Activated T-helper 2 cell treated with anti-CD3 and anti-CD28 coated beads, Interferon-gamma antibody, Interleukin-2, Interleukin-4, amounts not matched to agents 10 μg/mL and 5 μg/mL and 100 μg/mL, durations not matched to agents 14 hours and 24 hours and 36 hours (primary cell): ENCODE results near the gene SNRNP27. TPM values are rescaled to one million over a fixed set of nuclear protein-coding genes. Genes with fewer than 3 reads are reported as not detected.
"Not testable (repeated sequence)": the region's sequence is repeated elsewhere in the genome, so short reads cannot be mapped to it uniquely, and the experiment has no call there.

Source experiments
- DNase-seq: peaks from one replicate; pipeline ENCODE4 v3.0.0; 2021; ENCODE audit warnings: low spot score
- H3K27ac Mint-ChIP-seq: one replicate; pipeline ENCODE4 v1.8.0; 2021; ENCODE audit warnings: mixed read lengths
- H3K27me3 Mint-ChIP-seq: one replicate; pipeline ENCODE4 v1.8.0; 2021; ENCODE audit warnings: low read depth, mixed read lengths
- H3K36me3 Mint-ChIP-seq: one replicate; pipeline ENCODE4 v1.8.0; 2021; ENCODE audit warnings: low read depth, mixed read lengths
- H3K4me1 Mint-ChIP-seq: one replicate; pipeline ENCODE4 v1.8.0; 2021; ENCODE audit warnings: low read depth, mixed read lengths
- H3K4me3 Mint-ChIP-seq: one replicate; pipeline ENCODE4 v1.8.0; 2021; ENCODE audit warnings: low read depth, mild to moderate bottlenecking, moderate library complexity, mixed read lengths
- H3K9me3 Mint-ChIP-seq: one replicate; pipeline ENCODE4 v1.8.0; 2021; ENCODE audit warnings: mixed read lengths
- intact Hi-C: fragments of 100-400 bp; cut with micrococcal nuclease; formaldehyde crosslinking; loops from one replicate; pipeline ENCODE4 v1.15.1; 2023
- total RNA-seq: library from RNA; stranded (reverse); gene quantifications from 2 replicates; pipeline ENCODE4 v1.2.3, GENCODE V29; 2022

The SNRNP27 gene
- total RNA-seq, 1 donor from 2014 or later: 62.6 TPM

DNA sequence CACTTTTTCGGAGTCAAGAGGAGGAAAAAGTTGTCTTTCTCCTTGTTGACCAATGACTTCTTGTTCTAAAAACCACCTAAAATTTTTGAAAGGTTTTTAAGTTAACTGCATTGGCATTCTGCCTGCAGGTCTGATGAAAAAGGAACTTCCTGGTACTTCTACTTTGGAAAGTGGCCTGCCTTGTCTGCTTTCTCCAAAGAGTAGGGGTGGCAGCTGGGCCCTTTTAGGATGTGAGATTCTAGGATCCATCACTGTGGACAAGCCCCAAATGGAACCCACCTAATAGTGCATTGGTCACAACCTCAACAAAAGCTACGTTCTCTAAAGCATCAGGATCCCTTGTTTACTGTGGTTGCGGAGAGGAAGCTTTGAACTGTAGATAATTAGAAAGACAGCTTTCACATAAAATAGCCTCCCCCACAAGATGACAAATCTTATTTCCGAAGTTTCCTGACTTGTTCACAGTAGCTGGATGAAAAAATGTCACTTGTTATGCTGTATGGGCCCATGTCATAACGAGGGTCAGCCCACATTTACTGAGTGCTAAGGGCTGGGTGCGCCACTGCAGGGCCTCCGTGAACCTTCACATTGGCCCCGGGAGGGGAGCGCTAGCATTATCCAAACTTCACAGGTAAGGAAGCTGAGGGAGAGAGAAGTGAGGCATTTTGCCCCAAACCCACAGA is 50.2 kb downstream of the SNRNP27 start:
- intact Hi-C loops: no loop called here
- H3K36me3 Mint-ChIP-seq: peaks cover 42% of the 10 kb centered on the region
- H3K27ac Mint-ChIP-seq: no peak overlapping the region
- peaks cover 44% of the 10 kb centered on the region for H3K4me1 Mint-ChIP-seq
- H3K9me3 Mint-ChIP-seq: no peaks in the 10 kb centered on the region
- H3K27me3 Mint-ChIP-seq: no peaks in the 10 kb centered on the region
- no peak for DNase-seq
- no peak overlapping the region for H3K4me3 Mint-ChIP-seq

DNA sequence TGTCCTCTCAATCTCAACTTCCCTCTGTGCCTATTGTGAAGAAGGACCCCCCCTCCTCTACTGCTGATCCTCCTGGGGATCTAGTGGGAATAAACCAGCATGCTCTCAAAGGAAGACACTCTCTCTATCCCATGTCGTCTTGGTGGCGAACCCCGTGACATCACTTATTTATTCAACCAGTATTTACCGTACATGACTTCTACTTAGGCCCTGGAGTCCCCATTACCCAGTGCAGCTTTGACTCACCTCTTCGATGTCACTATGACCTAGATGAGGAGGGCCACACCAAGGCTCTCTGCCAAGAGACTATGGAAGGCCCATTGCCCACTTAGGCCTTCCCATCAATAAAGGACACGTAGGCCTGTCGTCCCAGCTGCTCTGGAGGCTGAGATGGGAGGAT is 51.0 kb downstream of the SNRNP27 start:
- Mint-ChIP-seq H3K27me3 (no peaks in the 10 kb centered on the region), H3K9me3 (no peaks in the 10 kb centered on the region), H3K27ac (peak overlapping the region; percentile 3), H3K36me3 (peaks cover 36% of the 10 kb centered on the region), H3K4me3 (no peak overlapping the region), H3K4me1 (peaks cover 44% of the 10 kb centered on the region)
- no peak for DNase-seq
- intact Hi-C loops: loop anchor here (5.0 kb wide), 1 partner anchor 98 kb away; no protein-coding TSS in a partner anchor

DNA sequence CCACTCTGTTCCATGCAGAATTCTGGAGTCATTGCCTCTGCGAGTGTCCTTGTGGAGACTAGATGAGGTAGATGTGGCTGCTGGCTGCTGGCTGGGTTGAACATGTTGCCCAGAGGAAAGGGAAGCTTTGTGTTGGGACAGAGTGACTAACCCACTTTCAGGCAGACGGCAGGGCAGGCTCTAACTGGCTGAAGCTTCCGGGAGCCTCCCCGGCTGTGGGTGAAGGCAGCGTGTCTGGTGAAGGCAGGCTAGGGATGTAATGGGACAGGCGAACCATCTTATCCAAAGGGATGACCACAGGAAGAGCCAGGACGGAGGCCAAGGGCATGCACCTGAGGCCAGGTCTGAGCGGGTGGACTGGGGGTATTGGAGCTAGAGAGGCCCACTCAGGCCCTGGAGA is 51.7 kb downstream of the SNRNP27 start:
- no peak for DNase-seq
- peaks cover 2% of the 10 kb centered on the region for H3K27me3 Mint-ChIP-seq
- peaks cover 33% of the 10 kb centered on the region for H3K36me3 Mint-ChIP-seq
- peaks cover 44% of the 10 kb centered on the region for H3K4me1 Mint-ChIP-seq
- H3K9me3 Mint-ChIP-seq: no peaks in the 10 kb centered on the region
- intact Hi-C loops: loop anchor here (5.0 kb wide), 1 partner anchor 97 kb away; no protein-coding TSS in a partner anchor
- peak overlapping the region; percentile 37 for H3K4me3 Mint-ChIP-seq
- peak overlapping the region; percentile 85 for H3K27ac Mint-ChIP-seq

DNA sequence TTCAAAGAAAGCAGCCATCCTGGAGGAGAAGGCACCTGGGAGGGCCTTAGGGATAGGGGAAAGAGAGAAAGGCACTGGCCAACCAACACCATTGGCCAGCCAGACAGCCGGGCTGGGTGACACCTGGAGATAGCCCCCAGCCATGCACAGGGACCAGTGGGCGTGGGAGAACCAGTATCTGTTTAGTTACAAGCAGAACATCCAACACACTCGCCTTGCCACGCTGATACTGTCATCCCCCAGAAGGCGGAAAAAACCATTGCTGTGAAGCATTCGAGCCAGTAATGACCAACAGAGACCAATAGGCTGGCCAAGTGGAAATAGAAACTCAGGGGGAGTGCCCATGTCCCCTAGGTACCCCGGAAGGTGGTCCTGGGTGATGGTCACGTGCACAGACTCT is 52.2 kb downstream of the SNRNP27 start:
- intact Hi-C loops: loop anchor here (1.0 to 5.0 kb wide), 3 partner anchors 31 to 123 kb away; partner anchors contain the start of gene MXD1
- Mint-ChIP-seq H3K36me3 (peaks cover 30% of the 10 kb centered on the region), H3K27me3 (peaks cover 2% of the 10 kb centered on the region), H3K9me3 (no peaks in the 10 kb centered on the region), H3K4me1 (peaks cover 44% of the 10 kb centered on the region), H3K27ac (peak overlapping the region; percentile 85), H3K4me3 (no peak overlapping the region)
- DNase-seq: no peak

DNA sequence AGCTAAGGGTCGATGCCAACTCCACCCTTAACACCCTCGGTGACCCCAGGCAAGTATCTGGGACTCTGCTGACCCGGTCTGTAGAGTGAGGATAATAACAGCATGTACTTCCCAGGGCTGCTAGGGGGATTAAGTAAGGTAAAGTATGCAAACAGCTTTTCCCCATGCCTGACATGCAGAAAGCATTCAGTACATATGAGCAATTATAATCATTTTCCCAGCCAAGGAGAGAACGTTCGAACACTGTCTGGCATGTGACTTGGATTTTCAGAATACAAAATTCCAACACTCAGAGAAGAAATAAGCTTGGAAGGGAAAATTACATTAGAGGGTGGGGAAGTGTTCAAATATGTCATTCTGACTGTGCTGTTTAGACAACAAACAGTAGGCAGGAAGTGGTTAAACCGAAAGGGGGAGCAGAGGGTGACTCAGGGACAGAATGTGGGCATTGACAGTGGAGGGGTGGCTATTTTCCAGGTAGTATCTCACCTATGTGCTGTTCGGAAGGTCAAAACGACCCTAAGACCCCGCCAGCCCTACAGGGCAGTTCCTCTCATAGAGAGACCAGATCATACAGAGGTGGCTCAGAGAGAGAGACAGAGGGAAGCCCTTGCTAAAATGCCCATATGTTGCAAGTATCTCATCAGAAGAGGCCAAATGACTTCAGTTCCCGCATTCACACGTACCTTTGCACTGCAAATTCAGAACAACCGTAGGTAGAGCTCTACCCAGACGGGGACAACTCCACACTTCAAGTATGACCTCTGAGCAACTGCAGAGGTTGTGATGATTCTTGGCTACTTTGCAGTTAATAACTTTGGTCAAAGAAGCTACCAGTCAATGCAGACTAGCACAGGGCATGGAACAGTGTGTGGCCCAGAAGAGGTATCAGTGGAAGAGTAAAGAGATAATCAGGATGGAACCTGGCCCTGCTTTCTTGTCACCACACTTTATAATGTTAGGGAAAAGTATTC is 52.9 kb downstream of the SNRNP27 start:
- no peak overlapping the region for H3K4me3 Mint-ChIP-seq
- peaks cover 2% of the 10 kb centered on the region for H3K27me3 Mint-ChIP-seq
- intact Hi-C loops: loop anchor here (1.0 to 5.0 kb wide), 3 partner anchors 32 to 123 kb away; partner anchors contain the start of gene MXD1
- H3K27ac Mint-ChIP-seq: peak overlapping the region; percentile 85
- DNase-seq: peak; percentile 67
- peaks cover 44% of the 10 kb centered on the region for H3K4me1 Mint-ChIP-seq
- H3K36me3 Mint-ChIP-seq: peaks cover 23% of the 10 kb centered on the region
- no peaks in the 10 kb centered on the region for H3K9me3 Mint-ChIP-seq

DNA sequence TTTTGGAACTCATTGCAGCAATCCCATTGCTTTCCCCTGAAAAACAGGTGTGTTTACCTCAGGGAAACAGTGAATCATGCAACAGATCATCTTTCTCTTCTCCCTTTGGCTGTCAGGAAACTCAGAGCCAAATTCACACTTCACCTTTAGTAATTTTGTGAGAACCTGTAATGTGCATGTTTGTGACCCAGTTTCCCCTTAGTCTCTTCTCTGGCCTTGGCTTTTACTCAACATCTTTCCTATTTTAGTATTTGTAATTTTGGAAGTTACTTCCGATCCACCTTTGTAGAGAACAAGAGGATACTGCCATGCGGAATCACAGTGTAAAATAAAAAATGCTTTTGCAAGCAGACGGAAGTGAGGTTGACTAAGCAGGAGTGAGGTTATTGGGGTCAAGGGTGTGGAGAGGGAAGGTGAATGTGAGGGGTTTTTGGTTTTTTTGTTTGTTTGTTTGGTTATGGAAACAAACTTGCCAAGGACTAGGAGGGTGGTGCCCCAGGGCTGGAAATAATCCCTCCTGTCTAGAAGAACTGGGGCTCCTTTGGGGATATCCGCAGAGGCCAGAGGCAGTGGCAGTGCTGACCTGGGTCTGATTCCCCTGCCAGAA is 53.7 kb downstream of the SNRNP27 start:
- peaks cover 2% of the 10 kb centered on the region for H3K27me3 Mint-ChIP-seq
- peak overlapping the region; percentile 47 for H3K27ac Mint-ChIP-seq
- no peak overlapping the region for H3K4me3 Mint-ChIP-seq
- no peaks in the 10 kb centered on the region for H3K9me3 Mint-ChIP-seq
- H3K36me3 Mint-ChIP-seq: peaks cover 15% of the 10 kb centered on the region
- intact Hi-C loops: loop anchor here (2.0 to 5.0 kb wide), 2 partner anchors 33 to 95 kb away; partner anchors contain the start of gene MXD1
- no peak for DNase-seq
- H3K4me1 Mint-ChIP-seq: peaks cover 47% of the 10 kb centered on the region

DNA sequence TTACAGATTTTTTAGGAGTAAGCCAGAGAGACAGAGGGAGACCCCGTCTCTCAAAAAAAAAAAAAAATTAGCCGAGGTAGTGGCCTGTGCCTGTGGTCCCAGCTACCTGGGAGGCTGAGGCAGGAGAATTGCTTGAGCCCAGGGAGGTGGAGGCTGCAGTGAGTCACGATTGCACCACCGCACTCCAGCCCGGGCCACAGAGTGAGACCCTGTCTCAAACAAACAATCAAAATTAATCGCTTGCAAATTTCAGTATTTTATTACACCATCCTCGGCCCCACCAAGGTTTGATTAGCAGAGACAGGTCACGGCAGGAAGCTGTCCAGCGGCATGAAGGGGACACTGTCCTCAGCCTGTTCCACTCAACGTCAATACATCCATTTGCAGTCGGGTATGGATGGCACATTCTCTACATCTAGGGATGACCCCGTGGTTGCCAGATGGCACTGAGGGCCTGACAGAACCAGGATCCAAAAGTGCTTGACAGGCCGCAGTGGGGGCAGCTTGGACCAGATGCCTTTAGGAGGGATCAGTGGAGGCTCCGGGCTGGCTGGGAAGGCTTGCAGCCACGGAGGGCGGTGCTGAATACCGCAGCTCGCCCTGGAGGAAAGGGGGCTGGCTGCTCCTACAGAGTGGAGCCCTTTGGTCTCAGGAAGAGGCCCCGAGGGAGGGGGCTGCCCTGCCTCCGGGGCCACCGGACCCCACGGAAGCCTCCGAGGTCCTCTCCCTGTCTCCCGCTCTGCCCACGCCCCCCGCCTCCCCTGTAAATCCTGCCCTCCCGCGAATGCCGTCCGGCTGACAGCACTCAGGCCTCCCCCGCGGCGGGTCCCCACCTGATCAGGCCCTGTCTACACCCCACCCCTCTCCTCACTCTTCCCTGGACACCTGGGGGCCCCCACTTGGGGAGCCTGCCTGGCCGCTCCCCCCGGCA is 54.5 kb downstream of the SNRNP27 start:
- Mint-ChIP-seq H3K36me3 (peaks cover 10% of the 10 kb centered on the region), H3K4me1 (peaks cover 48% of the 10 kb centered on the region), H3K27ac (no peak overlapping the region), H3K4me3 (no peak overlapping the region), H3K27me3 (peaks cover 2% of the 10 kb centered on the region), H3K9me3 (no peaks in the 10 kb centered on the region)
- intact Hi-C loops: loop anchor here (5.0 kb wide), 1 partner anchor 94 kb away; no protein-coding TSS in a partner anchor
- no peak for DNase-seq

DNA sequence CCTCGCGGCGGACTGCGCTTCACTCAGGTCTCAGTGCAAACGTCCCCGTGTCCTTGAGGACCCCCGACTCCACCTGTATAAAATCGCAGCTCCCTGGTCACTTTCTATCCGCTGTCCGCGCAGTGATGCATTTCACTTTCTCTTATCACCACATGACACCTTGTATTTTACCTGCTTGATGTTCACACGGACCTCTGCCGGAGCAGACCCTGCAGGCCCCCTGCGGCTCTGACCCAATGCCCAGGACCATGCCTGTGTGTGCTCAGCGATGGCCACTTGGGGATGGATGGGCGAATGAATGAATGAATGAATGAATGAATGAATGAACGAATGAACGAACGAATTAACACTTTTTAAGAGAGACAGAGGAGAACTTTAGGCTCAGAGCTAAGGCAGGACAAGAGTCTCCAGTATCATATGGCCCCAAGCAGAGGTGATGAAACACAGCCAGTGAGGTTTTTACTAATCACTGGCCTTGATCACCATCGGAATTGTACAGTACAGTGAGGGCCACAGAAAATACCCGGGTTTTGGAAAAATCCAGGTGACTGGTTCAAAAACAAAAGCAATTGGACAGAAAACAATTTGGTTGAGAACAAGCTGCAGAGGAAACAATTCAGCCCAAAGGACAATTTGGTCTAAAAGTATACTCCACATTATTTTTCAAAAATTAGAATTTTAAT is 55.3 kb downstream of the SNRNP27 start:
- H3K4me1 Mint-ChIP-seq: peaks cover 43% of the 10 kb centered on the region
- DNase-seq: no peak
- no peak overlapping the region for H3K27ac Mint-ChIP-seq
- no peaks in the 10 kb centered on the region for H3K9me3 Mint-ChIP-seq
- H3K27me3 Mint-ChIP-seq: peaks cover 2% of the 10 kb centered on the region
- peaks cover 2% of the 10 kb centered on the region for H3K36me3 Mint-ChIP-seq
- H3K4me3 Mint-ChIP-seq: no peak overlapping the region
- intact Hi-C loops: loop anchor here (5.0 kb wide), 1 partner anchor 93 kb away; no protein-coding TSS in a partner anchor

DNA sequence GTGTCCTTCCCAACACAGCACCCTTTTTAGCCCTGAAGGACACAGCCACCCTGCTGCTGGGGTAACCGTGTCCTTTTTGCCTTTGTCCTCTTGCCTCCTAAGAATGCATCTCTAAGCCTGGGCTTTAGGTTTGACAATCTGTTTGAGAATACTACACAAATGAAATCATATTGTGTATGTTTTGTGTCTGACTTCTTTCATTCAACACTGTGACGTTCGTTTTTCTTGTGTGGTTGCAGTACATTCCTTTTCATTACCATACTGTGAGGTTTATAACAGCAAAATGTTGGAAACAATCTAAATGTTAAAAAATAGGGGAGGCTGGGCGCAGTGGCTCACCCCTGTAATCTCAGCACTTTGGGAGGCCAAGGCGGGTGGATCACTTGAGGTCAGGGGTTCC is 56.5 kb downstream of the SNRNP27 start:
- peaks cover 2% of the 10 kb centered on the region for H3K27me3 Mint-ChIP-seq
- H3K9me3 Mint-ChIP-seq: no peaks in the 10 kb centered on the region
- no peak for DNase-seq
- H3K36me3 Mint-ChIP-seq: no peaks in the 10 kb centered on the region
- no peak overlapping the region for H3K4me3 Mint-ChIP-seq
- H3K27ac Mint-ChIP-seq: no peak overlapping the region
- H3K4me1 Mint-ChIP-seq: peaks cover 33% of the 10 kb centered on the region
- intact Hi-C loops: no loop called here

DNA sequence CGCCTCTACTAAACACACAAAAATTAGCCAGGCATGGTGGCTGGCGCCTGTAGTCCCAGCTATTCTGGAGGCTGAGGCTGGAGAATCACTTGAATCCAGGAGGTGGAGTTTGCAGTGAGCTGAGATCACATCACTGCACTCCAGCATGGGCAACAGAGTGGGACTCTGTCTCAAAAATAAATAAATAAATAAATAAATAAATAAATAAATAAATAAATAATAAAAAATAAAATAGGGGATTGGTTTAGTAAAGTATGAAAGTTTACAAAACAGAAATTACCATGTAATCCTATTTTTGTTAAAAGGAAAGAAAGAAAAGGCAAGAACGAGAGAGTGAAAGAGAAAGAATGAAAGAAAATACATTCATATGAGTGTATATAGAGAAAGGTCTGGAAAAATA is 56.9 kb downstream of the SNRNP27 start:
- H3K27me3 Mint-ChIP-seq, H3K9me3 Mint-ChIP-seq, intact Hi-C loops, H3K36me3 Mint-ChIP-seq, H3K4me3 Mint-ChIP-seq, DNase-seq, H3K27ac Mint-ChIP-seq: not testable (repeated sequence)
- H3K4me1 Mint-ChIP-seq: peaks cover 29% of the 10 kb centered on the region

DNA sequence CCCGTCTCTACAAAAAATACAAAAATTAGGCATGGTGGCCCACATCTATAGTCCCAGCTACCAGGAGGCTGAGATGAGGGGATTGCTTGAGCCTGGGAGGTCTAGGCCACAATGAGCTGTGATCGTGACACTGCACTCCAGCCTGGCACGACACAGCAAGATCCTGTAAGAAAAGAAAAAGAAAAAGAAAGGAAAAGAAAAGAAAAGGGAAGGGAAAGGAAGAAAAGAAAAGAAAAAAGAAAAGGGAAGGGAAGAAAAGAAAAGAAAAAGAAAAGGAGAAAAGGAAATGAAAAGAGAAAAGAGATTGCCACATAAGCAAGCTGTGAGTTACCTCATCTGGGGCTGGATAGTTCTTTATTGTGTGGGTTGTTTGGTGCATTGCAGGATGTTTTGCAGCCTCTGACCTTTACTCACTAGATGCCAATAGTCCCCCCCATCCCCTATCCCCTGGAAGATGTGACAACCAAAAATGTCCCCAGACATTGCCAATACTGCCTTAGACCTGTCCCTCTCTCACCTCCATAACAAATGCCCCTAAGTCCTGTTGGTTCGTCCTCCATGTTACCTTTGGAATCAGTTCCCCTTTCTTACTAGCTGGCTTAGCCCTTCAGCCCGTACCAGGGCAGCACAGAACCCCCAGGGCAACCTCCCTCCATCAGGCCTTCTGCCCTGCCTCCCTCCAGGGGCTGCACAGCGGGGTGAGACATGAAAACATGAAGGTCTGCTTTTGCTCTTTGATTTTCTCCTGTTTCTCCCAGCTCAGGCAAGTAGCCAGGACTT is 58.8 kb downstream of the SNRNP27 start:
- peaks cover 10% of the 10 kb centered on the region for H3K4me1 Mint-ChIP-seq
- no peak overlapping the region for H3K4me3 Mint-ChIP-seq
- no peak for DNase-seq
- intact Hi-C loops: no loop called here
- no peaks in the 10 kb centered on the region for H3K9me3 Mint-ChIP-seq
- H3K36me3 Mint-ChIP-seq: no peaks in the 10 kb centered on the region
- peaks cover 22% of the 10 kb centered on the region for H3K27me3 Mint-ChIP-seq
- H3K27ac Mint-ChIP-seq: no peak overlapping the region
